Posterior cingulate gyrus (tissue), 11 donors: ENCODE measurements around the gene CYYR1.

Experiments
- DNase-seq, 10 donors: peaks; one replicate each; pipeline versions ENCODE4 v3.0.0 to v3.0.0-alpha.2; 2020 to 2021; ENCODE audit warnings: mixed read lengths in 3 of 10
- intact Hi-C: fragments of 100-400 bp; cut with DNase I; formaldehyde crosslinking; loops from one replicate; pipeline ENCODE4 v1.15.1; 2023

The CYYR1 gene

GRCh38 chr21:26572702-26573381 is at the start of gene CYYR1:
TSS of gene CYYR1 (minus strand) at chr21:26573286. CDS start at chr21:26572940, 346 bp downstream.
- intact Hi-C loops: no loop called here
- DNase-seq: peak in 4 of 10 donors; percentile 7 to 74 (median 36)

- intact Hi-C loops: no loop called here
- no peak for DNase-seq
Measured at GRCh38 chr21:26617176-26617575, 44.1 kb upstream of the CYYR1 start.

GRCh38 chr21:26614251-26614650 is 41.2 kb upstream of the CYYR1 start:
- intact Hi-C loops: no loop called here
- DNase-seq: no peak

- intact Hi-C loops: no loop called here
- DNase-seq: no peak
Measured at GRCh38 chr21:26599261-26599660, 26.2 kb upstream of the CYYR1 start.

- DNase-seq: no peak
- intact Hi-C loops: no loop called here
Measured at GRCh38 chr21:26597981-26598380, 24.9 kb upstream of the CYYR1 start.

- no peak for DNase-seq
- intact Hi-C loops: no loop called here
Measured at GRCh38 chr21:26597031-26597430, 23.9 kb upstream of the CYYR1 start.

GRCh38 chr21:26595971-26596370 is 22.9 kb upstream of the CYYR1 start:
- no peak for DNase-seq
- intact Hi-C loops: no loop called here

- no peak for DNase-seq
- intact Hi-C loops: no loop called here
Measured at GRCh38 chr21:26593800-26594199, 20.7 kb upstream of the CYYR1 start.

GRCh38 chr21:26591543-26591942 is 18.5 kb upstream of the CYYR1 start:
- intact Hi-C loops: no loop called here
- no peak for DNase-seq

- no peak for DNase-seq
- intact Hi-C loops: no loop called here
Measured at GRCh38 chr21:26588446-26588845, 15.4 kb upstream of the CYYR1 start.

- DNase-seq: no peak
- intact Hi-C loops: no loop called here
Measured at GRCh38 chr21:26587736-26588201, 14.7 kb upstream of the CYYR1 start.

- no peak for DNase-seq
- intact Hi-C loops: no loop called here
Measured at GRCh38 chr21:26583769-26584168, 10.7 kb upstream of the CYYR1 start.

GRCh38 chr21:26581818-26582217 is 8.7 kb upstream of the CYYR1 start:
- DNase-seq: no peak
- intact Hi-C loops: no loop called here

- intact Hi-C loops: no loop called here
- no peak for DNase-seq
Measured at GRCh38 chr21:26572076-26572701, 897 bp downstream of the CYYR1 start.

- intact Hi-C loops: no loop called here
- no peak for DNase-seq
Measured at GRCh38 chr21:26570203-26570602, 2.9 kb downstream of the CYYR1 start.

- intact Hi-C loops: no loop called here
- no peak for DNase-seq
Measured at GRCh38 chr21:26565546-26565945, 7.5 kb downstream of the CYYR1 start.

- intact Hi-C loops: no loop called here
- no peak for DNase-seq
Measured at GRCh38 chr21:26565111-26565510, 8.0 kb downstream of the CYYR1 start.

- no peak for DNase-seq
- intact Hi-C loops: no loop called here
Measured at GRCh38 chr21:26563856-26564503, 9.1 kb downstream of the CYYR1 start.

- intact Hi-C loops: no loop called here
- DNase-seq: no peak
Measured at GRCh38 chr21:26560612-26561011, 12.5 kb downstream of the CYYR1 start.

GRCh38 chr21:26559099-26559498 is 14.0 kb downstream of the CYYR1 start:
- no peak for DNase-seq
- intact Hi-C loops: no loop called here

GRCh38 chr21:26557106-26557505 is 16.0 kb downstream of the CYYR1 start:
- intact Hi-C loops: no loop called here
- DNase-seq: no peak
